WI38 (cell line): ENCODE results near the gene NAA35.

Source experiments
- H3K4me3 ChIP-seq: 2 replicates; pipeline ENCODE4 v1.5.1; 2011; ENCODE audit warnings: low read depth, mild to moderate bottlenecking, control low read depth, low read length
- CTCF ChIP-seq: IDR thresholded peaks from 2 replicates; pipeline ENCODE4 v1.5.1; 2012; ENCODE audit warnings: low read depth, mild to moderate bottlenecking, control low read depth, low read length

The NAA35 gene

GRCh38 chr9:85995097-85995496 is 54.2 kb downstream of the NAA35 start:
- no peak for TF ChIP-seq CTCF

GRCh38 chr9:85995599-85995998 is 54.7 kb downstream of the NAA35 start:
- no peak for TF ChIP-seq CTCF
- no peak overlapping the region for H3K4me3 ChIP-seq

More at GRCh38 chr9:85995097-85995496, 54.2 kb downstream of the NAA35 start:
- H3K4me3 ChIP-seq, result no peak overlapping the region

- no peak for TF ChIP-seq CTCF
These were observed 64.4 kb downstream of the NAA35 start for GRCh38 chr9:86005253-86005775.

GRCh38 chr9:86009133-86009532 is 68.2 kb downstream of the NAA35 start:
- no peak for TF ChIP-seq CTCF
- H3K4me3 ChIP-seq, result no peak overlapping the region

More at GRCh38 chr9:86005253-86005775, 64.4 kb downstream of the NAA35 start:
- no peak overlapping the region for H3K4me3 ChIP-seq

- H3K4me3 ChIP-seq, result no peak overlapping the region
- TF ChIP-seq CTCF, result no peak
These were observed 79.8 kb downstream of the NAA35 start for GRCh38 chr9:86020731-86021130.

GRCh38 chr9:86021166-86021565 is 80.2 kb downstream of the NAA35 start:
- no peak for TF ChIP-seq CTCF
- H3K4me3 ChIP-seq, result no peak overlapping the region

GRCh38 chr9:86022687-86023266 is 81.8 kb downstream of the NAA35 start:
- H3K4me3 ChIP-seq, result no peak overlapping the region
- no peak for TF ChIP-seq CTCF
